NCI-H1092 treated with DMSO at 0.1 percent for 48 hours (cell line): ENCODE measurements around the gene CCL28.

Experiments
- DNase-seq: peaks from one replicate; lab custom pipeline; 2025; lab: John Stamatoyannopoulos, UW

Gene CCL28

GRCh38 chr5:43357067-43357466 lies 55.1 kb downstream of the CCL28 start:
- DNase-seq = no peak

DNA sequence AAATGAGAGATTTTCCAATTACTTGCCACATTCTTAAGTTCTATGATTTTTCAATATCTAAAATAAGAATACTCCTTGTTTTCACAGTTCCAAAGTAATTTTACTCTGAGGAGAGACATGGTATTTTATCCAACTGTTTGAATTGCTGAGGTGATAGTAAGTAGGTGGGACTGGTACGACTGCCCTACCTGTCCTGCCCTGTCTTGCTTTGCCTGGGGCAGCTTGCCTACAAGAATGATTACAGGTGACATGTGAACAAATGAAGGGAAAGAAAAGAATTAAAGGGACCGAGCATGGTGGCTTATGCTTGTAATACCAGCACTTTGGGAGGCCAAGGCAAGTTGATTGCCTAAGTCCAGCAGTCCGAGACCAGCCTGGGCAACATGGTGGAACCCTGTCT lies 57.4 kb downstream of the CCL28 start:
- DNase-seq = no peak

- DNase-seq = no peak
Measured at GRCh38 chr5:43353668-43354067, 58.5 kb downstream of the CCL28 start.

DNA sequence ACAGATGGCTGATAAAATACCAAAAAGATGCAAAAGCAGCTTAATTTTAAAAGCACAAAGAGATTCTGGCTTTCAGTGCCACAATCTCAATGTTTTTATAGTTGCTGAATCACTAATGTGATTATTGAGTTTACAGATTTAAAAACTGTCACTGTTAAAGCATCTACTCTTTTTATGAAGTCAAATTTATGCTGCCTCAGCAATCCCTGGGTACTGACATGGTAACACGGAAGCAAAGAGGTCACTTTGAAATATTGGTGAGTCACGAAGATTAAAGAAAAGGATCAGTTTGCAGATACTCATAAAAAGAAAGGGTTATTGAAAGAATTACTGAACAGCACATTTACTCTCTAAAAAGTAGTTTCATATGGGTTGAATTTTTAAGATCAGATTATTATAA lies 59.3 kb downstream of the CCL28 start:
- no peak for DNase-seq

DNA sequence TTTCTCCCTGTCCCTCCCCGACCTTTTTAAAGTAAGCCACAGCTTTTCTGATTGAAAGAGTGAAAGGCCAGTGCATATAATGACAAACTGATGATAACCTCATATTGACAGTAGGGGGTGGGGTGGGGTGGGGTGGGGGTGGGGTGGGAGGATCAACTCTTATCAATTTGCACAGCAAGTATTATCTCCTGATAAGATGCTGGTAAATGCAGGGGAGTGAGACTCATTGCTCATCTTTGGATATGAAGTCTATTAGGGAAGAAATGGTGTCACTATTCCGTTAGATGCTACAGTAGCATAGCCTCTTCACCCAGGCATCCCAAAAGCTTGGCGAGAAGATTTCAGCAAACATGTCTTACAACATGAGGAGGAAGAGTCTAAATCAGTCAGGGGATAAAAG lies 60.1 kb downstream of the CCL28 start:
- no peak for DNase-seq

DNA sequence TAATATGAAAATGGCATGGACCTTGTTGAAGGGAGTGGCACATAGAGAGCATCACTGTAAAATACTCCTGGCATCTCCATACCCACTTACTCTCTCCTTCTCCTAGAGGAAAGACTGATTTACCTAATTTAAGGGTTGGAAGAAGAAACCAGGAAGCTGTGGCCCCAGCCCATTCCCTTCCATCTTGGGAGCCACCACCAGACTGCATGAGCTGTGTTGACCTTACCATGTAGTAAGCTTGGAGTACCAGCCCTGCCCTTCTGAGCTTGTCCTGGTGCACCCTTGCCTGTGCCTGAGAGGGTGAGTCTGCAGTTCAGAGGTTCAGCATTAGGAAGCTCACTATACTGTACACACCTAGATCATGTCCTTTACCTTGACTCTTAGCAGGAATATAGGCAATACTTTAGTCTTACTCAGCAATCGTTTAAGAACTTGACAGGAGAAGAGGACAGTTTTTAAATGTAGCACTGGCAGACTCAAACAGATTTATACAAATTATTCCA lies 63.3 kb downstream of the CCL28 start:
- DNase-seq = no peak

- DNase-seq = no peak
Measured at GRCh38 chr5:43348207-43348606, 64.0 kb downstream of the CCL28 start.

GRCh38 chr5:43338862-43339261 lies 73.3 kb downstream of the CCL28 start:
- no peak for DNase-seq

- no peak for DNase-seq
Measured at GRCh38 chr5:43336159-43336558, 76.0 kb downstream of the CCL28 start.

DNA sequence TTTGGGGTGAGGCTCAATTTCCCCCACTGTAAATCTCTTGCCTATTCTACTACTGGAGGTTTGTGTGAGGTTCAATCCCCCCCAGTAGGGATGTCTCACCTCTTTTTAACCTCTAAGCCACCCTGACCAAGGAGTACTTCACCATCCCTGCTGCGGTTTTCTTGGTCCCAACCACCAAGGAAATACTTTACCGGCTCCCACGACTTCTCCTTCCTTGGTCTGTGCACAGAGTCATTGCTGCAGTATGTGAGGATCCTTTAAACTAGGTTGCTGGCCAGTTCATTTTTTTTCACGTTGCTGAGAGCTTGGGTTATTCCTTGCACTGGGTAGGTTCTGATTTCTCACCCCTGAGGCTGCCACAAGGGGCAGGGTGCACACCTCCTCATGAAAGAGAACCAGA lies 76.5 kb downstream of the CCL28 start:
- DNase-seq = no peak

- DNase-seq = no peak
Measured at GRCh38 chr5:43332401-43332800, 79.8 kb downstream of the CCL28 start.
